LHCN-M2 (cell line): ENCODE data around the gene PRDX6. TPM values are rescaled to one million over a fixed set of nuclear protein-coding genes. Genes with fewer than 3 reads are reported as not detected.
"Not testable (repeated sequence)": the region's sequence is repeated elsewhere in the genome, so short reads cannot be mapped to it uniquely, and the experiment has no call there.

Experiments
- DNase-seq: peaks from one replicate; pipeline ENCODE4 v3.0.0-alpha.2; 2012; ENCODE audit warnings: low read depth
- total RNA-seq: library from RNA; depleted of rRNA; stranded (reverse); fragments of >200 nt; gene quantifications from 2 replicates; pipeline ENCODE4 v1.2.3, GENCODE V29; 2014

Gene PRDX6
- total RNA-seq, 1 experiment from 2014 or later = 258 TPM

DNA sequence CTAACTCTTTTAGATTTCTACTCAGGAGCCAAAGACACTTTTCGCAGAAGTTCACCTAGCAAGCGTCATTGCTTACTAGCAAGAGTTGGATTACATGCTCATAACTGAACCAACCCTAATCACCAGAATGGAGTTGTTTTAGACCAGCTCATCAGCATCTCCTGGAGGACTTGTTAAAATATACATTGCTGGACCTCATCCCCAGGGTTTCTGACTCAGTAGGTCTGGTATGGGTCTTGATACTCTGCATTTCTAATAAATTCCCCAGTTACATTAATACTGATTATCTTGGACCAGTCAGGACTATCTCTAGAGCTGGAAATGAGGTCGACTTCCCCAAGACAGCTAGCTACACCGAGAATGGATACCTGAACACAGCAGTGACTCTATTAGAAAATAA, 9.7 kb upstream of the PRDX6 start:
- no peak for DNase-seq

DNA sequence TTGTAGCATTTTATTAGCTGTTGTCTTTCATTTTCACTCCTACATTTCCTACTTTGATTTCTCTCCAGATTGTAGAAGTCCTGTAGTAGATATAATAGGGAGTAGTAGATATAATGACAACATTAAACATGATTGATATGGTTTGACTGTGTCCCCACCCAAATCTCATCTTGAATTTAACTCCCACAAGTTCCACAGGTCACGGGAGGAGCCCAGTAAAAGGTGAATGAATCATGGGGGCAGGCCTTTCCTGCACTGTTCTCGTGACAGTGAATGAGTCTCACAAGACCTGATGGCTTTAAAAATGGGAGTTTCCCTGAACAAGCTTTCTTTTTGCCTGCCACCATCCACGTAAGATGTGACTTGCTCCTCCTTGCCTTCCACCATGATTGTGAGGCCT, 7.5 kb upstream of the PRDX6 start:
- no peak for DNase-seq

DNA sequence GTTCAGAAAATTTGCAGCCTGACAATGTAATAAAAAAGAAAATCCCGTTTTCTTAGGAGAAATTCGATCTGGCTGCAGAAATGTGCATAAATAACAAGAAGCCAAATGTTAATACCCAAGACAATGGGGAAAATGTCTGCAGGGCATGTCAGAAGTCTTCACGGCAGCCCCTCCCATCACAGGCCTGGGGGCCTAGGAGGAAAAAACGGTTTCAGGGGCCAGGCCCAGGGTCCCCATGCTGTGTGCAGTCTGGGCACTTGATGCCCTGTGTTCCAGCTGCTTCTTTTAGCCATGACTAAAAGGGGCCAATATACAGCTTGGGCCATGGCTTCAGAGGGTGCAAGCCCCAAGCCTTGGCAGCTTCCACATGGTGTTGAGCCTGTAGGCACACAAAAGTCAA, 6.5 kb upstream of the PRDX6 start:
- no peak for DNase-seq

DNA sequence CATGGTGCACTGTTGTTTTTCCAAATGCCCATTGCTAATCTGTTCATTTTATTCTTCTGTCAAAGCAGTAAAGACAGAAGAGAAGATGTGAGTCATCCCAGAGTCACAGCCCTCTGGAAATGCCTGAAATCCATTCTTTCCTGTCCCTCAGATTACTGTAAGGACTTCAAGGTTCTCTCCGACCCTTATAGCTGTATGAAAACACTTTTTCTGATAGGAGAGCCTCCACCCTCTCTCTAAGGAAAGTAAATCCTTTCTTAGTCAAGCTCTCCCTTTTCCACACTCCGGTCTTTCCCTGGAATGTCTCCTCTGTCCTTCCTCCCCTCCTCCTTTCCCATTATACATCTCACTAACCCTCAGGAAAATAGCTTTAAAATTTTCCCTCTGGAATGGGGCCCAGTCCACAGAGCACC, 3.5 kb upstream of the PRDX6 start:
- DNase-seq = peak; percentile 76

DNA sequence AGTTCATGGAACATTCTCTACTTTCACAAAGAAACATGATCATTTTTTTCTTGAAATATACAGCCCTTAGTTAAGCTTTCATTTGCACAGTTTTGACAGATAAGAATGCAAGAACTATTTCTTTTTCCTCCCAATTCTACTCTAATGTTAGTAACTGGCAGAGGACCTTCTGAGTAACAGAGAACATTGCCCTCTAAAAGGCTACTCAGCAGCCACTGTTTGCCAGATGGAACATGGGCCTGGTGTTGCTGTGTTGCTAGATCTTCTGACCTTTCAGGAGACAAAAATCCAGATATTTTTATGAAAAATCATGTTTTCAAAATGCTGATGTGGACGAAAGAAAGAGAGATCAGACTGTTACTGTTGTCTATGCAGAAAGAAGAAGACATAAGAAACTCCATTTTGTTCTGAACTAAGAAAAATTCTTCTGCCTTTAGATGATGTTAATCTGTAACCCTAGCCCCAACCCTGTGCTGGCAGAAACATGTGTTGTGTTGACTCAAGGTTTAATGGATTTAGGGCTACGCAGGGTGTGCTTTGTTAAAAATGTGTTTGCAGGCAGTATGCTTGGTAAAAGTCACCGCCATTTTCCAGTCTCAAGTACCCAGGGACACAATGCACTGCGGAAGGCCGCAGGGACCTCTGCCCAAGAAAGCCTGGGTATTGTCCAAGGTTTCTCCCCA, 2.9 kb upstream of the PRDX6 start:
- DNase-seq = peak; percentile 37

DNA sequence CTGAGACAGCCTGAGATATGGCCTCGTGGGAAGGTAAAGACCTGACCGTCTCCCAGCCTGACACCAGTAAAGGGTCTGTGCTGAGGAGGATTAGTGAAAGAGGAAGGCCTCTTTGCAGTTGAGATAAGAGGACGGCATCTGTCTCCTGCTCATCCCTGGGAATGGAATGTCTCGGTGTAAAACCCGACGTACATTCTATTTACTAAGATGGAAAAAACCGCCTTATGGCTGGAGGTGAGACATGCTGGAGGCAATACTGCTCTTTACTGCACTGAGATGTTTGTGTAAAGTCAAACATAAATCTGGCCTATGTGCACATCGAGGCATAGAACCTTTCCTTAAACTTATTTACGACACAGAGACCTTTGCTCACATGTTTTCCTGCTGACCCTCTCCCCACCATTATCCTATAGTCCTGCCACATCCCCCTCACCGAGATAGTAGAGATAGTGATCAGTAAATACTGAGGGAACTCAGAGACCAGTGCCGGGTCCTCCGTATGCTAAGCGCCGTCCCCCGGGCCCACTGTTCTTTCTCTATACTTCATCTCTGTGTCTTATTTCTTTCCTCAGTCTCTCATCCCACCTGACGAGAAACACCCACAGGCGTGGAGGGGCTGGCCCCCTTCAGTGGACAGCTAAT, 2.2 kb upstream of the PRDX6 start:
- not testable (repeated sequence) for DNase-seq

DNA sequence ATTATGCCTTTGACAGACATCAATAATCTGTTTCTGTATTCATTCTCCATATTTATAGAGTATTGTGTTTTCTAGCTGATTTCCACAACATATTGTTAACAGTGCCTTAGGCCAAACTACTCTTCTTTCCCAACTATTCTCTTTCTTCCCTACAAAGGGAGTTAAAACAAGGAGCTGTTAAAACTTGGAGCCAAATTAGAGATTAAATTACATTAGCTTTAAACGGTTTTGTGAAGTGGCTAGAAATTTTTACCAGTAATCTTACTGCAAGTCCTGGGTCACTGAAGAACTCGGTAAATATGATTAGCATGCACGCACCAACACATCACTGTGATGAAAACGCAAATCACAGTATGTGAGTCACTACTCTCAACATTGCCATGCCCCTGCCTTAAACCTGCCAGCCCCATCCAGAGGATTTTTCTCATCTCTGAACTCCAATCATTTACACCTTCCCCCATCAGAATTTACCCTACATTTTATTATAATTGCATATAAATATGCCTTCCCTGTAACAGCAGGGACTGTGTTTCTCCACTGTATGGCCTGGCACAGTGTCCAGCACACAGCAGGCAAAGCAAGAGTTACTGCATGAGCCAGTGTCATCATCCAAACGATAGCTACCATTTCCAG, 1.5 kb upstream of the PRDX6 start:
- peak; percentile 62 for DNase-seq

DNA sequence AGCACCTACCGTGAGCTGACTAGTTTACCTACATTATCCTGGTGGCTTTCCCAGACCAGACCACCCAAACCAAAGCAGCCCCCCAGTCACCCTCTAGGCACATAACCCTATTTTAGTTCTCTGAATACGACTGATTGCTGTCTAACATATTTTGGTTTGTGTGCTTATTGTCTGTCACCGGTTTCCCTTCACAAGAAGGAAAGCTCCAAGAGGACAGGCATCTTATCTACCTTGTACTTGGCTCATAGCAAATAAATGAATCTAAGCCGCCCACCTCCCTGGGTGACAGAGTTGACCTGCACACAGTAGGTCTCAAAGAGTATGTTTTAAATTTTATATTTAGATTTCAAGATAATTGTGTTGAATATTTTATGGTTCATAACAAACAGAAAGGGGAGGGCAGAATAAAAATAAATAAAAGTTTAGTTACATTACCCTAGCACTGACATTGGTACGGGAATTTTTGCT, 904 bp upstream of the PRDX6 start:
- DNase-seq = no peak

DNA sequence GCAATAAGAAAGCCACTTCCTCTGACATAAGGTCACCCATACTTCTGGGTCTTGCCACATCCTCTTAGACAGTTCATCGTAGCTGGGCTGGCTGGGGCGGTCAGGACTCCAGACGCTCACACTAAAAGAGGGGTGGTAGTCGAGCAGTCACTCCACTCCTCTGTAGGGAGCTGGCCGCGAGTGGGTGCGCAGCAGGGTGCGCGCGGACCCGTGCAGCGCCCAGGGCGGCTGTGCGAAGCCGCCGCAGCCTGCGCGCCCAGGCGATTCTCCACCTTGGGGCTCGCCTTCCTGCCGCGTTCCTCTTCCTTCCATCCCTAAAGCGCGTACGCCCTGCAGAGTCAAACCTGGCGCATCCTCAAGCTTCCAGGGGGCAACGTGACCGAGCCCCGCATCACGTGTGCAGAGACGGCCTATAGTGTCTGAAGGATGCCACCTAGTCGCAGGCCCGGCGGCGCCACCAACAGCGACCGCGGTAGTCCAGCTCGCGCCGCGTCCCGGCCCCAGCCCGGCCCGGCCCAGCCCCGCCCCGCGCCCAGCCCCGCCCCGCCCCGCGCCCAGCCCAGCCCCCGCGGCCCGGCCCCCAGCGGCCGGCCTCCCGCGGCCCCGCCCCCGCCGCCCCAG, 360 bp upstream of the PRDX6 start:
- peak; percentile 89 for DNase-seq

DNA sequence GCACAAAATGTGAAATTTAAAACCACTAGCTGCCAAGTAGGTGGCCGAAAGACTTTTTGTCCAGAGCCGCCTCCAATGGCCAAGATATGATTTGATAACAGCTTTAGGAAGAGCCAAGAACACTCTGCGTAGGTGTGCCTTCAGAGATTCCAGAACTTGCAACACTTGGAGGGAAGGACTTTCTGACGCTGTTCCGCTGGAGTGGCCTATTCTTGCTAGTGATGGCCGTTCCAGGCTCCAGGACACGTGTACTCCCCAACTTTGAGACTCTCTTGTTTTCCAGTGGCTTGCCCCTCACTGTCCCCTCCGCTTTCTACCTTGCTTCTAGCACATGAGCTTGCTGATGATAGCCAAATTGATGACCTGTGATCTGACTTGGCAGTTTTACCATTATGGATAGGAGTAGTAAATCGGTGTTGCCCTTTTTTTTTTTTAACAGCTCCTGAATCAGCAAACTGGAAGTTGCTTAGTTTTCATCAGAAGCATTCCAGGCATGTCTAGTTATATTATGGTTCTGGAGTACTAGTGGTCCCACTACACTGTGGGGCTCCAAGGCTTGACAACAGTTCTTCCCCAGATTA, 1.0 kb downstream of the PRDX6 start:
- peak; percentile 71 for DNase-seq

DNA sequence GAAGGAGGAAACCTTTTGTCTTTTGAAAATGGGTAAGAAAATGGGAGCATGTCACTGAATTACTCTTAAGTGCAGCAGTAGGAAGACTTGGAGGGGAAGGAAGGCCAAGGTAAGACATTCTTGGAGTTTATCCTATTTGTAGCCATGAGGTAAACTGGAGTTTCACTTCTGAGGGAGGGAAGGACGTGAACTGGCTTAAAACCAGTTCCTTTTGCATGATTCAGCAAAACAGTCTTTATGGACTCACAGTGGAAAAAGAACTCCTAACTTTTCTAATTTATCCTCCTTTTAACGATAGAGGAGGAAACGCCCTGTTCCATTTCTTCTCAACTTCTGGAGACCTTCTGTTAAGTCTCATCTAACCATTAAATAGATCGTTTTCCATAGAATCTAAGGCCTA, 2.5 kb downstream of the PRDX6 start:
- DNase-seq = peak; percentile 5

DNA sequence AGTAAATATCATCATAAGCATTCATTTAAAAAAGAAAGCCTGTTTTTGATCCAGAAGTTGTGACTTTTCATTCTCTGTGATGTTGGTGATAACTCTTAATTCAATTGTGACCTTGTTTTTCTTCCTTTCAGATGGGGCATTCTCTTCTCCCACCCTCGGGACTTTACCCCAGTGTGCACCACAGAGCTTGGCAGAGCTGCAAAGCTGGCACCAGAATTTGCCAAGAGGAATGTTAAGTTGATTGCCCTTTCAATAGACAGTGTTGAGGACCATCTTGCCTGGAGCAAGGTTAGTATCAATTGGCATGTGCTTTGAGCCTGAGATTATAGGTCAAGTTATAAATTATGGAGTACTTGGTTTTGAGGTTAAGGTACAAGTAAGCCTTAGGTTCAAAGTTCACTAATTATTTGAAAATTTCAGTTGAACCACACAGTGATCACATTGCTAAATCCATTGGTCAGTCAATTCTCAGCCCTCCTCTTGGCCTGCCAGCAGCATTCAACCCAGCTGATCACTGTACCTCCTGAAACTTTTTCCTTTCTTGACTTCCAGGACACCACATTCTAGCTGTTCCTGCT, 4.1 kb downstream of the PRDX6 start:
- no peak for DNase-seq

DNA sequence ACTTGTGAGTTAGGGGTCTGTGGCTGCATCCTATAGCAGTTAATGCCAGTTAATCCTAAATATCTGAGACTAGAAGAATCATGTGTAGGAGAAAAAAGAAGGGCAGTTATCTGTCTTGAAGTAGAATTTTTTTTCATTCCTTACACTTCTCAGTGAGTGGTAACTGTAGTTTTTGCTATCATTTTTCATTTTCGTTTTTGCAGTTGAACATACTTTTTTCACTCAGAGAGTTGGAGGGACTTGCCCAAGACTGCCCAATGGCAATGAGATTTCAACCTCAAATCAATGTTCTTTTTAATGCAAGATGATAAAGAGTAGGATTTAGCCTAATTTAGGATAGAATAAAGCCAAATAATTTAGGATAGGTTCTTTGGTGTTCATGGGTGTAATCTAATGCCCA, 5.5 kb downstream of the PRDX6 start:
- no peak for DNase-seq

DNA sequence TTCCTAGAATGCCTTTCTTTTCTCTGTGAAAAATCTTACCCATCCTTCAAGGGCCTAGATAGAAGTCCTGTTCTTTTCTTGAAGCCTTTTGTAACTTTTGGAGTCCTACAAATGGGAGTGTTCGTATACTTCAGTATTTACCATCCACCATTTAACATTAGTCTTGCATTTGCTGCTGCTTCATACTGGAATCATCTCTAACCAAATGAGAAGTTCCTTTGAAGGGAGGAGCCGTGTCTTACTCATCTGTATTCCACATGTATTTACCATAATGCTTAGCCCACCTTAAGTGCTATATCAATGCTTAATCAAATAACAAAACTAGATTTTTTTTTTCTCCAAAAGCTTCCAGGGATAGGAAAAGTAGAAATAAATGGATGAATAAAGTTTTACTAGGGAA, 7.1 kb downstream of the PRDX6 start:
- DNase-seq = no peak

DNA sequence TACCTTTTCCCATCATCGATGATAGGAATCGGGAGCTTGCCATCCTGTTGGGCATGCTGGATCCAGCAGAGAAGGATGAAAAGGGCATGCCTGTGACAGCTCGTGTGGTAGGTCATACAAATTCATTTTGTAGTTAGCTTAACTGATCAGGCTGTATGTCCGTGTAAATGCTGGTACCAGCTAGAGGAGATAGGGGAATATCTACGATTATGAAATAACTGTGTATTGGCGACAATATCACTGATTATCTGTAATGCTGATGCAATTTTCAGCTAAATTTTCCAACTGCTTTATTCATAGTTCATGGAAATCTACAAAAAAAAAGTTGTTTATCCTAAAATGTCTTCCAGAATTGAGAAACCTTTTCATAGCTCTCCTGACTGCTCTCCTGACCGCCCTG, 8.3 kb downstream of the PRDX6 start:
- no peak for DNase-seq

DNA sequence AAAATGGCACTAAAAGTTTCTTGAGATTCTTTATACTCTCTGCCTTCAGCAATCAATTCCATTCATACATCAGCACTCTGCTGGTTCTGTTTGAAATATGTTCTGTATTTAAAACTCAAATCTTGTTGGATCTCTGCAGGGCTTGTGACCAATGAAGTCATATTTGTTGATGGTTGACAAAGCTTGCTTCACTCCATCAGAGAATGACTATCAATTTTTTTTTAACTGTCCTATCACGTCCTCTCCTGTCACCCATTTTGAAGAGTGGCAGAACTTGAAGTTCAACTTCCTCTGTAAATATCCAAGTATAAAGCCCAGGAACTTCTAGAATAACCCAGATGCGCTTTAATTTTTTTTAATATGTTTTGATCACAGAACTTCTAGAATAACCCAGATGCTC, 10.9 kb downstream of the PRDX6 start:
- DNase-seq = no peak

DNA sequence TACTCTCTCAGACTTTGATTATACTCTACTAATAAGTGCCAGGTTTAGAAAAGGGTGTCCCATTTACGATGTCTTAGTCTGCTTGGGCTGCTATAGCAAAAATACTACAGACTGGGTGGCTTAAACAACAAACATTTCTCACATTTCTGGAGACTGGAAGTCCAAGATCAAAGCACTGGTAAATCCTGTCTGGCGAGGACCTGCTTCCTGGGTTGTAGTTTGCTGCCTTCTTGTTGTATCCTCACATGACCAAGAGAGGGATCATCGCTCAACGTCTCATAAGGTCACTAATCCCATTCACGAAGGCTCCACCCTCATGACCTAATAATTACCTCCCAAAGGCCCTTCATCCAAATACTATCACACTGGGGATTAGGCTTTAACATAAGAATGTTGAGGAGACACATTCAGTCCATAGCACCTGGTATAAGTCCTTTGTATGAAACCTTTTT, 12.0 kb downstream of the PRDX6 start:
- DNase-seq = no peak

DNA sequence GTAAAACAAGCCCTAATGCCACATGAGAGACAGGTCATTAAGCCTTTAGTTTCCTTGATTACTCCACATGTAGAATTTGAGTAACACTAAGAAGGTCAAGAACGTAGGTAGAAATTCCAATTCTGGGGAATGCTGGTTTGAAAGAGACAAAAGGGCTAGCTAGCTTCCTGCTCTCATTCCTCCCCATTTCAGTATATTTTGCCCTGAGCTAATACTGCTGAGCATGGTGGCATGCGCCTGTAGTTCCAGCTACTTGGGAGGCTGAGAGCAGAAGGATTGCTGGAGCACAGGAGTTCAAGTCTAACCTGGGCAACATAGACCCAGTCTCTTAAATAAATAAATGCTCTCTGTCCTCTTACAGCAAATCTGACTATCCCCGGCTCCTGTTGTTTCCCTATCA, 12.8 kb downstream of the PRDX6 start:
- DNase-seq = no peak

DNA sequence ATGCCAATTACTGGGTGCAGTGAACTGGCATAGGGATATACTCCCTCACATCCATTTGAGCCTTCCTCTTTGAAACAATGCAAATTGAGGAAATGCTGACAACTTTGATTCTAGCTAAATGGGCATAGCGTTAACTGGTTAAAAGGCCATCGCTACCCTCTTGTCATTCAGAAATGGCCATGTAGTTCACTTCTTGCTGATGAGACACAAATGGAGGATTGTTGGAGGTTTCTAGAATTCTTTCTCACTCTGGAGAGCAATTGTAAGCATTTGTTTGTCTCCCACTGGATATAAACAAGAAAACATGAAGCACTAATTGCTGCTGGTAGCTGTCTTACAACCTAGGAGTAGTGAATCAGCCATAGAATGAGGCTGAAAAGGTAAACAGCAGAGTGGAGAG, 14.4 kb downstream of the PRDX6 start:
- DNase-seq = no peak

DNA sequence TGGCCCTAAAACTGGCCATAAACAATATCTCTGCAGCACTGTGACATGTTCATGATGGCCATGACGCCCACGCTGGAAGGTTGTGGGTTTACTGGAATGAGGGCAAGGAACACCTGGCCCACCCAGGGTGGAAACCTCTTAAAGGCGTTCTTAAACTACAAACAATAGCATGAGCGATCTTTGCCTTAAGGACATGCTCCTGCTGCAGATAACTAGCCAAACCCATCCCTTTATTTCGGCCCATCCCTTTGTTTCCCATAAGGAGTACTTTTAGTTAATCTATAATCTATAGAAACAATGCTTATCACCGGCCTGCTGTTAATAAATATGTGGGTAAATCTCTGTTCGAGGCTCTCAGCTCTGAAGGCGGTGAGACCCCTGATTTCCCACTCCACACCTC, 16.0 kb downstream of the PRDX6 start:
- not testable (repeated sequence) for DNase-seq

DNA sequence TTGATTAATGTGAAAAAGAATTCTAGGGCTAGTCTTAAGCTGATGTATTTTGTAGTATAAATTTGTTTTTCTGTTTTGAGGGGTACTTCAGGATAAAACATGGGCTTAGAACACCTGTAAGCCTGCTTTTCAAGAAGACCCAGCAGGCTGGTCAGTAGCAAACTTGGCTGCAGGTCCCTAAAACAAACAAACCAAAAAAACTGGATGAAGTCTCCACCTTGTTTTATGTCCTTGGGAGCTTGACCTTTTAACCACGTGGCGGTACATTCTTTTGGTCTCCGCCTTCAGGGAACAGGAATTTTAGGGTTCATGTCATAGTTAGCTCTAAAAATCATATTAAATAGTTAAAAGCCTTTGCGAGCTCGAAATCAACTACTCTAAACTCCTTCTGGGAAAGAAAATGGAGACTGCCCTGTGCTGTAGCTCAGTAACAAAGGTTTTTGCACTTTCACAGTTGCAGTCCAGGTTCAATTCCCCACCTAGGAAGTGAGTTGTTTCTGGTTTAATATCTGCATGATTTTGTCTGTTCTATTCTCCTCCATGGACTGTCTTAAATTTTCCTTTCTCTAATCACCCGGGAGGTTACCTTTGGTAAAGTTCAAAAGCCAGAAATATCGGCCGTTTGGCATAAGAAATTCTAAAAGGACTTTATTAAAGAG, 18.6 kb downstream of the PRDX6 start:
- DNase-seq = no peak
